ENCODE measurements around the gene TAS2R60. TPM values are rescaled to one million over a fixed set of nuclear protein-coding genes. Genes with fewer than 3 reads are reported as not detected.

TAS2R60 gene
- 1 to 10 TPM in 1 of 2 experiments, under 1 TPM in 1; 0.36 to 1.4 TPM for total RNA-seq
- polyA plus RNA-seq, result under 1 TPM; 0.89 to 0.94 TPM

GRCh38 chr7:143443153-143443552, at the start of gene TAS2R60:
TAS2R60 (plus strand) TSS chr7:143443453; CDS start chr7:143443453, 0 bp downstream.
- H3K27me3 Mint-ChIP-seq, result no peaks in the 10 kb centered on the region
- ChIA-PET POLR2A (ENCODE audit: partially characterized antibody) (no interaction called here), CTCF (ENCODE audit: partially characterized antibody) (no interaction called here)
- H3K27me3 ChIP-seq (ENCODE audit: insufficient read depth, low read length), result no peaks in the 10 kb centered on the region
- no peaks in the 10 kb centered on the region for H3K9me3 ChIP-seq (ENCODE audit: control insufficient read depth in 1 of 2, low read length in 2 of 2)
- no peak within 1 kb of the TSS for H3K4me3 ChIP-seq (ENCODE audit: low read length in 2 of 2)
- no peak within 1 kb of the TSS for H3K4me3 Mint-ChIP-seq
- H3K4me1 Mint-ChIP-seq, result peaks cover under 1 to 3% (median under 1%) of the 10 kb centered on the region in 4 donors
- no peak for DNase-seq
- H3K36me3 ChIP-seq (ENCODE audit: insufficient read depth, low read length), result no peaks in the 10 kb centered on the region
- no peak within 1 kb of the TSS for H3K27ac ChIP-seq (ENCODE audit: low read depth, low read length)
- H3K36me3 Mint-ChIP-seq, result peaks cover 0 to 10% of the 10 kb centered on the region in 2 donors
- no peak within 1 kb of the TSS for H3K27ac Mint-ChIP-seq
- intact Hi-C loops (cut with micrococcal nuclease), result no loop called here
- H3K9me3 Mint-ChIP-seq, result no peaks in the 10 kb centered on the region
- H3K4me1 ChIP-seq (ENCODE audit: insufficient read depth, low read length), result no peaks in the 10 kb centered on the region

GRCh38 chr7:143394068-143394467, 49.2 kb upstream of the TAS2R60 start:
- Histone ChIP-seq H3K27ac (ENCODE audit: low read depth, low read length) (no peak overlapping the region), H3K27me3 (ENCODE audit: insufficient read depth, low read length) (no peaks in the 10 kb centered on the region), H3K4me1 (ENCODE audit: insufficient read depth, low read length) (no peaks in the 10 kb centered on the region), H3K9me3 (ENCODE audit: control insufficient read depth in 1 of 2, low read length in 2 of 2) (no peaks in the 10 kb centered on the region), H3K36me3 (ENCODE audit: insufficient read depth, low read length) (peaks cover 55% of the 10 kb centered on the region), H3K4me3 (ENCODE audit: low read length in 2 of 2) (no peak overlapping the region)
- peak overlapping the region in 4 of 7 donors; percentile 6 to 55 (median 48) for H3K27ac Mint-ChIP-seq
- H3K9me3 Mint-ChIP-seq, result no peaks in the 10 kb centered on the region
- ChIA-PET CTCF (ENCODE audit: partially characterized antibody) (interaction anchor here (0.8 to 2.4 kb wide), 5 partner anchors 8 to 21 kb away, joined by 3 to 11 read pairs (median 5); no protein-coding TSS in a partner anchor), POLR2A (ENCODE audit: partially characterized antibody) (interaction anchor here (0.8 to 6.7 kb wide), 4 partner anchors 10 to 22 kb away, joined by 3 to 42 read pairs (median 19); partner anchors contain the start of genes EPHA1 and ZYX)
- H3K27me3 Mint-ChIP-seq, result no peaks in the 10 kb centered on the region
- H3K36me3 Mint-ChIP-seq, result peaks cover 33 to 70% of the 10 kb centered on the region in 2 donors
- peaks cover 7 to 20% (median 14%) of the 10 kb centered on the region in 4 donors for H3K4me1 Mint-ChIP-seq
- intact Hi-C loops (cut with micrococcal nuclease), result no loop called here
- H3K4me3 Mint-ChIP-seq, result no peak overlapping the region
- DNase-seq, result no peak

- ChIA-PET POLR2A (ENCODE audit: partially characterized antibody) (interaction anchor here (1.5 to 6.7 kb wide), 3 partner anchors 13 to 95 kb away, joined by 4 to 42 read pairs (median 15); partner anchors contain the start of genes EPHA1 and ZYX), CTCF (ENCODE audit: partially characterized antibody) (interaction anchor here (1.0 to 2.0 kb wide), 4 partner anchors 9 to 50 kb away, joined by 3 to 6 read pairs (median 4); no protein-coding TSS in a partner anchor)
- Histone ChIP-seq H3K9me3 (ENCODE audit: control insufficient read depth in 1 of 2, low read length in 2 of 2) (no peaks in the 10 kb centered on the region), H3K27me3 (ENCODE audit: insufficient read depth, low read length) (no peaks in the 10 kb centered on the region), H3K4me3 (ENCODE audit: low read length in 2 of 2) (no peak overlapping the region), H3K27ac (ENCODE audit: low read depth, low read length) (no peak overlapping the region), H3K36me3 (ENCODE audit: insufficient read depth, low read length) (peaks cover 48% of the 10 kb centered on the region), H3K4me1 (ENCODE audit: insufficient read depth, low read length) (no peaks in the 10 kb centered on the region)
- intact Hi-C loops (cut with micrococcal nuclease), result no loop called here
- H3K36me3 Mint-ChIP-seq, result peaks cover 28 to 63% of the 10 kb centered on the region in 2 donors
- H3K4me1 Mint-ChIP-seq, result peaks cover 4 to 14% (median 12%) of the 10 kb centered on the region in 4 donors
- no peak for DNase-seq
- no peaks in the 10 kb centered on the region for H3K9me3 Mint-ChIP-seq
- H3K4me3 Mint-ChIP-seq, result no peak overlapping the region
- peak overlapping the region in 6 of 7 donors; percentile 1 to 85 (median 46) for H3K27ac Mint-ChIP-seq
- H3K27me3 Mint-ChIP-seq, result no peaks in the 10 kb centered on the region
Observed at GRCh38 chr7:143394777-143395176, 48.5 kb upstream of the TAS2R60 start.

GRCh38 chr7:143395187-143396149, 47.8 kb upstream of the TAS2R60 start:
- intact Hi-C loops (cut with micrococcal nuclease), result no loop called here
- H3K4me1 ChIP-seq (ENCODE audit: insufficient read depth, low read length), result no peaks in the 10 kb centered on the region
- POLR2A ChIA-PET (ENCODE audit: partially characterized antibody), result interaction anchor here (1.1 to 6.7 kb wide), 5 partner anchors 11 to 146 kb away, joined by 3 to 42 read pairs (median 6); partner anchors contain the start of genes EPHA1 and ZYX
- H3K36me3 ChIP-seq (ENCODE audit: insufficient read depth, low read length), result peaks cover 44% of the 10 kb centered on the region
- H3K9me3 ChIP-seq (ENCODE audit: control insufficient read depth in 1 of 2, low read length in 2 of 2), result no peaks in the 10 kb centered on the region
- Mint-ChIP-seq H3K27ac (peak overlapping the region in 6 of 7 donors; percentile 1 to 85 (median 46)), H3K27me3 (no peaks in the 10 kb centered on the region), H3K36me3 (peaks cover 23 to 60% of the 10 kb centered on the region in 2 donors), H3K9me3 (no peaks in the 10 kb centered on the region), H3K4me1 (peaks cover 4 to 12% (median 9%) of the 10 kb centered on the region in 4 donors), H3K4me3 (no peak overlapping the region)
- H3K27ac ChIP-seq (ENCODE audit: low read depth, low read length), result no peak overlapping the region
- no peaks in the 10 kb centered on the region for H3K27me3 ChIP-seq (ENCODE audit: insufficient read depth, low read length)
- DNase-seq, result no peak
- no peak overlapping the region for H3K4me3 ChIP-seq (ENCODE audit: low read length in 2 of 2)
- CTCF ChIA-PET (ENCODE audit: partially characterized antibody), result interaction anchor here (1.2 to 2.0 kb wide), 4 partner anchors 12 to 50 kb away, joined by 3 to 6 read pairs (median 4); no protein-coding TSS in a partner anchor

- Histone ChIP-seq H3K27me3 (ENCODE audit: insufficient read depth, low read length) (no peaks in the 10 kb centered on the region), H3K36me3 (ENCODE audit: insufficient read depth, low read length) (peaks cover 38% of the 10 kb centered on the region), H3K4me1 (ENCODE audit: insufficient read depth, low read length) (no peaks in the 10 kb centered on the region), H3K4me3 (ENCODE audit: low read length in 2 of 2) (no peak overlapping the region), H3K9me3 (ENCODE audit: control insufficient read depth in 1 of 2, low read length in 2 of 2) (no peaks in the 10 kb centered on the region), H3K27ac (ENCODE audit: low read depth, low read length) (no peak overlapping the region)
- Mint-ChIP-seq H3K27ac (peak overlapping the region in 2 of 7 donors; percentile 25 to 38), H3K4me1 (peaks cover 4 to 14% (median 10%) of the 10 kb centered on the region in 4 donors), H3K9me3 (no peaks in the 10 kb centered on the region), H3K36me3 (peaks cover 30 to 61% of the 10 kb centered on the region in 2 donors), H3K27me3 (no peaks in the 10 kb centered on the region), H3K4me3 (no peak overlapping the region)
- intact Hi-C loops (cut with micrococcal nuclease), result no loop called here
- POLR2A ChIA-PET (ENCODE audit: partially characterized antibody), result interaction anchor here (0.6 to 6.7 kb wide), 6 partner anchors 12 to 147 kb away, joined by 3 to 42 read pairs (median 5); partner anchors contain the start of genes EPHA1 and ZYX
- CTCF ChIA-PET (ENCODE audit: partially characterized antibody), result interaction anchor here (1.1 to 1.9 kb wide), 4 partner anchors 11 to 51 kb away, joined by 3 to 5 read pairs (median 4); no protein-coding TSS in a partner anchor
- no peak for DNase-seq
Observed at GRCh38 chr7:143396182-143396581, 47.1 kb upstream of the TAS2R60 start.

GRCh38 chr7:143396625-143397556, 46.4 kb upstream of the TAS2R60 start:
- no peaks in the 10 kb centered on the region for H3K27me3 ChIP-seq (ENCODE audit: insufficient read depth, low read length)
- peaks cover 4 to 16% (median 10%) of the 10 kb centered on the region in 4 donors for H3K4me1 Mint-ChIP-seq
- no peak overlapping the region for H3K4me3 Mint-ChIP-seq
- no peaks in the 10 kb centered on the region for H3K27me3 Mint-ChIP-seq
- POLR2A ChIA-PET (ENCODE audit: partially characterized antibody), result interaction anchor here (0.6 to 3.5 kb wide), 4 partner anchors 11 to 52 kb away, joined by 3 to 15 read pairs (median 5); partner anchors contain the start of gene EPHA1
- peaks cover 31 to 60% of the 10 kb centered on the region in 2 donors for H3K36me3 Mint-ChIP-seq
- peaks cover 31% of the 10 kb centered on the region for H3K36me3 ChIP-seq (ENCODE audit: insufficient read depth, low read length)
- H3K9me3 ChIP-seq (ENCODE audit: control insufficient read depth in 1 of 2, low read length in 2 of 2), result no peaks in the 10 kb centered on the region
- H3K9me3 Mint-ChIP-seq, result no peaks in the 10 kb centered on the region
- H3K4me3 ChIP-seq (ENCODE audit: low read length in 2 of 2), result no peak overlapping the region
- intact Hi-C loops (cut with micrococcal nuclease), result no loop called here
- CTCF ChIA-PET (ENCODE audit: partially characterized antibody), result interaction anchor here (1.1 to 2.8 kb wide), 2 partner anchors 12 to 19 kb away, joined by 3 to 9 read pairs; no protein-coding TSS in a partner anchor
- DNase-seq, result no peak
- peak overlapping the region in 1 of 7 donors; percentile 56 for H3K27ac Mint-ChIP-seq
- H3K27ac ChIP-seq (ENCODE audit: low read depth, low read length), result no peak overlapping the region
- no peaks in the 10 kb centered on the region for H3K4me1 ChIP-seq (ENCODE audit: insufficient read depth, low read length)
